HPDE6-E6E7 (cell line): Measurements from ENCODE around the gene ONECUT3.

ENCODE experiments used
- DNase-seq: peaks from one replicate; pipeline ENCODE4 v3.0.0; 2011; ENCODE audit warnings: missing footprints; ENCODE audit errors: extremely low spot score

The ONECUT3 gene

GRCh38 chr19:1814833-1815604, 61.7 kb downstream of the ONECUT3 start:
- no peak for DNase-seq

DNA sequence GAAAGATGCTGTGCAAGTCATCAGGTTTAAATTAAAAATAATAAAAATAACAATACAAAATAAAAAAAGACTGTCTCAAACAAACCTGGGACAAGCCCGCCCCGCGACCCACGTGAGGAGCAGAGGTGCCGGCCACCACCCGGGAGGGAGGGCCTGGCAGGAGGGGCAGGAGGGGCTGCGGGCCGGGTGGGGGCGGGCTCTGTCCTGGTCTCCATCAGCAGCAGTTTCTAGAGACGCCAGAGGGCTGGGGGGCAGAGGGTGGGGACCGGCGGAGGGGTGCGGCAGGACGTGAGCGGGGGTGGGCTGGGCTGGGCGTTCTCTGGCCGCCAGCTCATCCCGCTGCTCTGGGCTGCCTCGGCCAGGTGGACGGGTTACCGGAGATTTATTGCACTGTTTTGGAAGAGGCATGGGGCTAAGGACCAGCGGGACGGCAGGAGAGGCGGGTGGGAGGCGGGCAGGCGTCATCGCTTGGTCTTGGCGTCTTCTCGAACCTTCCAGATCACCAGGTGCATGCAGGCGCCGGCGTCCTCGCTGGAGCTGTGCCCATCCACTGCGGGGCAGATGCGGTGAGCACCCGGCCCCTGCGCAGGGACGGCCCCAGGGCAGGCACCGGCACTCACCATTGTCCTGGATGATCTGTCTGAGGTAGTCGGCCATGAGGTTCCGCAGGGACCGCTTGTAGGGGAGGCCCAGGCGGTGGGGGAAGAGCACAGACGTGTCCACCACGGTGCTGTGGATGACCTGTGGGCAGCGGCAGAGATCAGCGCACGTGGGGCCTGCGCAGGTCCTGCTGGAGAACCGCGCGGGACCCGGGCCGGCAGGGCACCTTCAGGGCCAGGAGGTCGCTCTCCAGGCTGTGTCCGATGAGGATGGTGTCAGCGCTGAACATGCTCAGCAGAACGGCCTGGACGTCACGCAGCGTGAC, 62.6 kb downstream of the ONECUT3 start:
- DNase-seq: no peak

GRCh38 chr19:1816530-1817298, 63.4 kb downstream of the ONECUT3 start:
- no peak for DNase-seq

DNA sequence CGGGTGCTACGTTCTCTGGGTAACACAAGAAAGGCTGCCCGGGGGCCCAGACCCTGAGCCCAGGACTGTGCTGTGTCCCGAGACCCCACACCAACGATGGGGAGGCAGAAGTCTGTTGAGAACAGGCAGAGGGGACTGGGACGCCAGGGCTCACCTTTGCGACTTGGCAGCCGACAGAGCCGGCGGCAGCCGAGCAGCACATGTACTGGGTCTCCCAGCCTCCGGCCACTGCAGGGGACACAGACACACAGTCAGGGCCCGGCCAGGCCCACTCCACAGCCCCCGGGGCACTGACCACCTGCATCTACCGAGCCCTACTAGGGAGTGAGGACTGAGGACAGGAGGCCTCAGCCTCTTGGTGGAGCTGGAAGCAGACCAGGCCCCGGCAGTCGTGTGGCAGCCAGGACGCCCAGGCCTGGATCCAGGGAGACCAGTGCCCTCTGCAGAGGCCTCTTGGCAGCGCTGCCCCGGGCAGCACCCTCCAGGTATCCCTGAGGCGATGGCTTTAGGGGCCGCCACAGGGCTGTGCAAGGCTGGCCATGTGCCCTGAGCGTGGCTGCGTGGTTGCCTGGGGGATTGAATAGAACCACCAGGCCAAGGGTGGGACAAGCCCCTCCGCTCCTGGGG, 64.4 kb downstream of the ONECUT3 start:
- no peak for DNase-seq

DNA sequence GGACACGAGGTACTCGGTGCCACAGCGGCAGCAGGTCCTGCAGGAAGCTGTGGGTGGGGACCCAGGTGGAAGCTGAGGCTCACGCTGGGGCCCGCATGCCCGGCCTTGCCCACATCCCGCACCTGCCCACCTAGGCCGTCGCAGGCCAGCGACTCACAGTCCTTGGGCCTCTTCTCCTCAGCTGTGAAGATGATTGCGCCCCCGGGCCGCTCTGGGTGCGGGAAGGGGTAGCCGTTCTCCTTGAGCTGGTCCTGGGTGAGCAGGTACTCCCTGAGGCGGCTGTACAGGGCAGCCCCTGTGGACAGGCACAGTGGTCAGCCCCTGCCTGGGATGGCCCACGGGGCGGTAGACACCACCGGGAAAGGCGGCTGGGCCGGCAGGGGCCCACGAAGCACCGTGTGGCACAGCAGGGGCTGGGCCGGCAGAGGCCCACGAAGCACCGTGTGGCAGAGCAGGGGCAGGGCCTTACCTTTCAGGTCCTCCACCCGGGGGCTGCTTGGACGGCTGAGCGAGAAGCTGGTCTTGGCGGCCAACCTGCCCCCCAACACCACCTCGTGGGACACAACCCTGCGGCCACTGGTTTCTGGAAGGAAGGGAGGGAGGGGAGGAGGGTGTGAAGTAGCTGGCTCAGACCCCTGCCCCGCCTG, 65.4 kb downstream of the ONECUT3 start:
- no peak for DNase-seq

- DNase-seq: no peak
Observed at GRCh38 chr19:1819341-1820255, 66.3 kb downstream of the ONECUT3 start.

GRCh38 chr19:1822210-1822609, 68.9 kb downstream of the ONECUT3 start:
- DNase-seq: no peak

GRCh38 chr19:1823020-1823419, 69.7 kb downstream of the ONECUT3 start:
- no peak for DNase-seq

DNA sequence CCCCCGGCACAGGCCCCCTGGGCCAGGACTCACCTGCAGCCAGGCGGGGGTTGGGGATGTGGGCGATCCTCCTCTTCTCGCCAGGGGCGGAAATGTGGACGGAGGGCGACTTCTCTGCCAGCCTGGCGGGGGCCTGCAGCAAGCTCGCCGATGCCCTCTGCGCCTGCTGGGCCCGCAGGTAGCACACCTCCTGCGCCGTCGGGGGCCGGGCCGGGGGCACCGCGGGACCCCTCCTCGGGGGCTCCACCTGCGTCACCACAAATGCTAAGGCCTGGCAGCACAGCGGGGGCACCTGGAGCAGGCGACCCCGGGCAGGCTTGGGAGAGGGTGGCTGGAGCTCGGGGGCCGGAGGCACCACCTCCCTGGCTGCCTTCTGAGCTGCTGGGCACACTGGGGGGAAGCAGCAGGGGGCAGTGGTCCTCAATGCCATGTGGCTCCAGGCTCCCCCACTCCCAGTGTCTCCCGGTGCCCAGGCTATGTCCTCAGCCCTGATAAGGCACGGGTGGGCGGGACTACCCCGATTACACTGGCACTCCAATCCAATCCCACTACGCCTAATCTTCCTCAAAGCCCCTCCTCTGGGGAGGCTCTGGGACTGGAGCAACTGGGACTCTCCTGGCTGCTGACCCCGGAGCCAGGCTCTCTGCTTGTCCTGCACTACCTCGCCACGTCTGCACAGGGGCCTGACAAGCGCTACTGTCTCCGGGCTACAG, 70.4 kb downstream of the ONECUT3 start:
- DNase-seq: no peak

- no peak for DNase-seq
Observed at GRCh38 chr19:1824252-1824622, 70.9 kb downstream of the ONECUT3 start.

DNA sequence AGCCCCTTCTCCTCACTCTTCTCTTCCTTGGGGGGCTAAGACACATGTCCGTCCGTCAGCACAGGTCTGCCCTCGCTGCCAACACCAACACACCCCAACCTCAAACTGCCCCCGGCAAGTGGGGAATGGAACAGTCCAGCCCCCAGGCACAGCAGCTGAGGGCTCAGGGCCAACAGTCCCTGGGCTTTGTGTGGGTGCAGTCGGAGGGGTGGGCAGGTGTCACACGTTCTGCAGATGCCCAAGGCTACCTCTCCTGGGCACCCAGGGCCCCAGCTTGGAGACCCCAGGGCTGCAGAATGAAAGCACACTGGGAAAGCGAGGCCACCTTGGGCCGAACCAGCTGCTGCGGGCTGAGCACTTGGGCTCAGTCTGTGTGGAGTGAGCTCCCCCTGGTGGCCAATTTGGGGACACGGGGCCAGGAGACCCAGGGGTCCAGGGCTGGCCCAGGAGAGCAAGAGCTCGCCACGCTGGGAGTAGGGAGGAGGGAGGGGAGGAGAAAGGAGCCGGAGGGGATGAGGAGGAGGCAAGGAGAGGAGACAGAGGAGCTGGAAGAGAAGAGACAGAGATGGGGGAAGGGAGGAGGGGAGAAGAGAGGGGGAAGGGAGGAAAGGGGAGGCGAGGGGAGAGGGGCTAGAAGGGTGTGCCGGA, 72.7 kb downstream of the ONECUT3 start:
- DNase-seq: peak; percentile 78

GRCh38 chr19:1826557-1827521, 73.5 kb downstream of the ONECUT3 start:
- no peak for DNase-seq

GRCh38 chr19:1827566-1828278, 74.4 kb downstream of the ONECUT3 start:
- DNase-seq: no peak

DNA sequence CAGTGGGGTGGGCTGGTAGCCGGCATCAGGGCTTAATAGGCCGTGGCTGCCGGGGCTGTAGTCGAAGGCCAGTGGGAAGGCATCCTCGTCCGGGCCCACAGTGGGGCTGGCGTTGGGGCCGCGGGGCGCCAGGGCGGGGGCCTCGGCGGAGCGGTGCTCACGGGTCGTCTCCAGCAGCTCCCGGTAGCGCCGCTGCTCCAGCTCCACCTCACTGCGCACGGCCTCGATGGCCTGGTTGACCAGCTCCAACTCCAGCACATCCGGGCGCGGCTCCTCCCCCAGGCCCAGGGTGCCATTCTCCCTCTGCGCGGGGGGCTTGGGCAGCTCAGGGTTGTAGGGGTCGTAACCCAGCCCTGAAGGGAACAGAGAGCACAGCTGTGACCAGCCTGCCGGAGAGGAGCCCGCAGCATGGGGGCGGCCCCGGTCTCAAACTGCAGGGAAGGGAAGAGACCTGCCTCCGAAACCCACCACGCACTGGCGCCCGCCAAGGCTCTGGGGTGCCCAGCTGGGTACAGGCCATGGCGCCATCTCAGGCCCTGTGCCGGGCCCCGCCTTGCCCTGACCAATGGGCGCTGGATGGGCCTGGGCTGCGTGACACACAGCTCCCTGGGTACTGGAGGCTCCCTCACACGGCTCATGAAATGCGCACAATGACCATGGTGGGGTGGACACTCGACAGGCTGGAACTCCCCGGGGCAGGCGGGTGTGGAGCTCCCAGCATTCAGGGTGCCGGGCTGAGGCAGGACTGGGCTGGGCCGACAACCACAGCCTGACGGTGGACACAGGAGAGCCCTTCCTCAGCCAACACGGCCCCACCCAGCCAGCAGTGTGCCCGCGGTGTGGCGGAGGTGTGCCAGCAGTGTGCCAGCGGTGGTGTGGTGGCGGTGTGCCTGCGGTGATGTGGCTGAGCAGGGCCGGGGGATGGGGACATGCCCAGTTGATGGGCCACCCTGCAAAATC, 75.3 kb downstream of the ONECUT3 start:
- DNase-seq: no peak

DNA sequence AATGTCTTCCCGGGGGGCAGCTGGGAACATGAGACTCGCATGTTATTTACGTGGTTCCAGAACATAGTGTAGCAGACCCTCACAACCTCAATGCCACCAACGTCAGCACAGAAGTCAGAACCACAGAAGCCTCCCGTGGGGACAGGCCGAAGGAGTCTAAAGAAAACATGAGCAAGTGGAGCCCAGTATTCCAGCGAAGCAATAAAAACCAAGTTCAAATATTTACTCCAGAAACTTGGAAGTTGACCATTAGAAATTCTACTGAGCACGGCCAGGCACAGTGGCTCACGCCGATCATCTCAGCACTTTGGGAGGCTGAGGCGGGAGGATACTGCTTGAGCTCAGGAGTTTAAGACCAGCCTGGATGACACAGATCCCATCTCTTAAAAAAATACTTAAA, 76.7 kb downstream of the ONECUT3 start:
- no peak for DNase-seq

DNA sequence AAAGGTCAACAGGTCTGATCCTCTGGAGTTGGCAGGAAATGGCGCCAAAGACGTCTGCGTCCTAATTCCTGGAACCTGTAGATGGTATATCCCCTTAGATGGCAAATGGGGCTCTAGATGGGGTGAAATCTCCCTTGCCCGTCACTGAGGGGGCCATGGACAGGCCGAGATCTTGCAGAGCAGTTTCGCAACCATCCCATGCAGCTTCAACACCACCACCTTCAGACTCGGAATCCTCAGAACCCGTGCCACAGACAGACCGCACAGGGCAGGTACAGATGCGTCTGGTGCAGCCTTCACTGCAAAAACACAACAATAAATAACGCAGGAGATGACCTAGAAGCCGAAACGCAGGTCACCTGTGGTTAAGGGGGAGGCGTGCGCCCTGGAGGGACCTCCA, 77.3 kb downstream of the ONECUT3 start:
- no peak for DNase-seq
